ENCODE measurements around the gene DNAH14. TPM values are rescaled to one million over a fixed set of nuclear protein-coding genes. Genes with fewer than 3 reads are reported as not detected.

The DNAH14 gene
- total RNA-seq, 4 donors from 2014 or later = 3.5 to 7.0 (median 5.6) TPM

- TF ChIP-seq, protein P1, sequence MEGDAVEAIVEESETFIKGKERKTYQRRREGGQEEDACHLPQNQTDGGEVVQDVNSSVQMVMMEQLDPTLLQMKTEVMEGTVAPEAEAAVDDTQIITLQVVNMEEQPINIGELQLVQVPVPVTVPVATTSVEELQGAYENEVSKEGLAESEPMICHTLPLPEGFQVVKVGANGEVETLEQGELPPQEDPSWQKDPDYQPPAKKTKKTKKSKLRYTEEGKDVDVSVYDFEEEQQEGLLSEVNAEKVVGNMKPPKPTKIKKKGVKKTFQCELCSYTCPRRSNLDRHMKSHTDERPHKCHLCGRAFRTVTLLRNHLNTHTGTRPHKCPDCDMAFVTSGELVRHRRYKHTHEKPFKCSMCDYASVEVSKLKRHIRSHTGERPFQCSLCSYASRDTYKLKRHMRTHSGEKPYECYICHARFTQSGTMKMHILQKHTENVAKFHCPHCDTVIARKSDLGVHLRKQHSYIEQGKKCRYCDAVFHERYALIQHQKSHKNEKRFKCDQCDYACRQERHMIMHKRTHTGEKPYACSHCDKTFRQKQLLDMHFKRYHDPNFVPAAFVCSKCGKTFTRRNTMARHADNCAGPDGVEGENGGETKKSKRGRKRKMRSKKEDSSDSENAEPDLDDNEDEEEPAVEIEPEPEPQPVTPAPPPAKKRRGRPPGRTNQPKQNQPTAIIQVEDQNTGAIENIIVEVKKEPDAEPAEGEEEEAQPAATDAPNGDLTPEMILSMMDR (IDR thresholded peaks at IDR 0.05) = no peak
- ATAC-seq (ENCODE audit: low FRiP score) (no peak), DNase-seq (ENCODE audit: low spot score) (no peak)
Observed at GRCh38 chr1:225049594-225049993, 120.1 kb downstream of the DNAH14 start.

DNA sequence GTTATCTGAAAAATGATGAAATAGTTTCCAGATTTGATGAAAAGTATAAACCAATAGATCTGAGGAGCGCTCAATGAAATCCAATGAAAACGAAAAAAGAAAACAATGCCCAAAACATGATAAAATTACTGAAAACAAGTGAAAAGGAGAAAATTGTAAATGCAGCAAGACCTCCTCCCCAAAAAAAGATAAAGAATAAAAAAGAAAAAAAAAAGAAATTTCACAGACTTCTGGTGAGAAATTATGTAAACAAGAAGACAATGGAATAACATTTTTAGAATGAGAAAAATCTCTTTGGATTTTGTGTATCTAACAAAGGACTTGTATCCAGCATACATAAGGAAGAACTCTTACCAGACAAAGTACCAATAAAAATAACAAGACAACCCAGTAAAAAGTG is 134.2 kb downstream of the DNAH14 start:
- ATAC-seq (ENCODE audit: low FRiP score) = no peak
- TF ChIP-seq, protein P1 (IDR thresholded peaks at IDR 0.05) = no peak
- DNase-seq (ENCODE audit: low spot score) = no peak

- DNase-seq (ENCODE audit: low spot score) (no peak), ATAC-seq (ENCODE audit: low FRiP score) (no peak)
- TF ChIP-seq, protein P1 (IDR thresholded peaks at IDR 0.05) = no peak
Observed at GRCh38 chr1:225070972-225071371, 141.5 kb downstream of the DNAH14 start.

DNA sequence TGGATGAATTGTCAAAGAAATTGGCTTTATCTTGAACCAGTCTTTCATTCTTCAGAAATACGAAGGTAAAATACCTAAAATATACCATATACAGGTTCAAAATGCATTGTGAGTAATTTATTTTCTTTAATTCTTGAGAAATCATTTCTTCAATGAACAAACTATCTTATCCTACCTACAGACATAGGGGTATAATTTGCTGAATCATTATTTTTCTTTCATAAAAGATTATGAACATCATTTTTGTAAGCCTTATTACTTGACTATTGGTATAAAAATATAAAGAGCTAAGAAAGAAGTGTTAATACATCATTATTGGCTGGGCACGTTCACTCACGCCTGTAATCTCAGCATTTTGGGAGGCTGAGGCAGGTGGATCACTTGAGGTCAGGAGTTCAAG is 167.7 kb downstream of the DNAH14 start:
- ATAC-seq (ENCODE audit: low FRiP score) (no peak), DNase-seq (ENCODE audit: low spot score) (no peak)
- TF ChIP-seq, protein P1 (IDR thresholded peaks at IDR 0.05) = no peak

DNA sequence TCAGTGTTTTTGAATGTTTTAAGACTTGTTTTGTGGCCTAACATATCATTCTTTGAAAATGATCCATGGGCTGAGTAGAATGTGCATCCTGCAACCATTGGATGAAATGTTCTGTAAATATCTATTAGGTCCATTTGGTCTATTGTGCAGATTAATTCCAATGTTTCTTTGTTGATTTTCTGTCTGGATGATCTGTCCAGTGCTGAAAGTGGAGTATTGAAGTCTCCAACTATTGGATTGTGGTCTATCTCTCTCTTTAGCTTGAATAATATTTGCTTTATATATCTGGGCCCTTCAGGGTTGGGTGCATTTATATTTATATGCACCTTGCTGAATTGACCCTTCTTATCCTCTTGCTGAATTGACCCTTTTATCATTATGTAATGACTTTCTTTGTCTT is 181.5 kb downstream of the DNAH14 start:
- TF ChIP-seq, protein P1 (IDR thresholded peaks at IDR 0.05) = no peak
- ATAC-seq (ENCODE audit: low FRiP score) = no peak
- DNase-seq (ENCODE audit: low spot score) = no peak

- TF ChIP-seq, protein P1 (IDR thresholded peaks at IDR 0.05) = no peak
- no peak for DNase-seq (ENCODE audit: low spot score)
- no peak for ATAC-seq (ENCODE audit: low FRiP score)
Observed at GRCh38 chr1:225113265-225113664, 183.8 kb downstream of the DNAH14 start.

DNA sequence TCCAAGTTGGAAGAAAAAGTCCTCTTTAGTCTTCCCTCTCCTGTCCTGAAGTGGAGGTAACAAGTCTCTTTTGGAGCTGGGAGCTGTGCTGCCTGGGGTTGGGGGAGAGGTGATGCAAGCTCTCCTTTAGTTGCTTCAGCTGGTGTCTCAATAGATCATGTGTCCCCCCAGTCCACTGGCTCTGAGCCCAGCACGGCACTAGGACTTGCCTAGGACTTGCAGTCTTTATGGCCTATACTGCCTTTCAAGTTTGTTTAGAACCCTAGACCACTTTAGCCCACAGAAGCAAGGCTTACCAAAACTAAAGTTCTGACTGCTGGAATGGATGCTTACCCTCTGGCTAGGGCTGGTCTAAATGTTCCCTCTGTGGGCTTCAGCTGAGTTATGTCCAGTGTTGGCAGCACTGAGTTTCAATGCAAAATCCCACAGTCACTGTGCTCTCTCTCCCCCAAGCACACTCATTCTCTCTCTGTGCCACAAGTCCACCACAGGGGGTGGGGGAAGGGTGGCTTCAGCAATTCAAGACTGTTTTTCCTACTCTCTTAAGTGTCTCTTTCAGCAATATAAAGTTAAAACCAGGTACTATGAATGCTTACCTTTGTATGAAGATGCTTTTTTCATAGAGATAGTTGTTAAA is 185.0 kb downstream of the DNAH14 start:
- TF ChIP-seq, protein P1 (IDR thresholded peaks at IDR 0.05) = no peak
- no peak for ATAC-seq (ENCODE audit: low FRiP score)

More for the DNA sequence above, 185.0 kb downstream of the DNAH14 start:
- DNase-seq (ENCODE audit: low spot score) = no peak
